GM13977 (cell line): ENCODE data around the gene SP3.
"Not testable (repeated sequence)": the region's sequence is repeated elsewhere in the genome, so short reads cannot be mapped to it uniquely, and the experiment has no call there.

ENCODE experiments used
- DNase-seq: peaks from one replicate; pipeline ENCODE4 v3.0.0; 2012; ENCODE audit warnings: low spot score
- CTCF ChIP-seq: IDR thresholded peaks from 2 replicates; pipeline ENCODE4 v1.5.1; 2012; ENCODE audit warnings: mild to moderate bottlenecking, control low read depth; ENCODE audit not compliant: insufficient read depth; ENCODE audit errors: extremely low read depth, missing control alignments
- in situ Hi-C: fragments of 300-500 bp; cut with MboI; formaldehyde crosslinking; loops from one replicate; pipeline ENCODE4 v1.12.0; 2022; ENCODE audit warnings: low sequenced_read_pairs, low pct_unique_long_range_greater_than_20kb, mixed read lengths, inconsistent platforms; ENCODE audit not compliant: unreplicated experiment

Gene SP3

GRCh38 chr2:173896755-173897154, 68.4 kb downstream of the SP3 start:
- no peak for TF ChIP-seq CTCF
- no peak for DNase-seq
- in situ Hi-C loops, result no loop called here

- TF ChIP-seq CTCF, result no peak
- in situ Hi-C loops, result no loop called here
- DNase-seq, result no peak
Measured at GRCh38 chr2:173892341-173892740, 72.8 kb downstream of the SP3 start.

- no peak for TF ChIP-seq CTCF
- in situ Hi-C loops, result no loop called here
- no peak for DNase-seq
Measured at GRCh38 chr2:173891315-173892037, 73.7 kb downstream of the SP3 start.

- DNase-seq, in situ Hi-C loops: not testable (repeated sequence)
Measured at GRCh38 chr2:173889464-173889863, 75.7 kb downstream of the SP3 start.

- in situ Hi-C loops, result no loop called here
- TF ChIP-seq CTCF, result no peak
- no peak for DNase-seq
Measured at GRCh38 chr2:173886613-173887012, 78.6 kb downstream of the SP3 start.

GRCh38 chr2:173884025-173884802, 81.0 kb downstream of the SP3 start:
- TF ChIP-seq CTCF, result peak; percentile 47
- in situ Hi-C loops, result no loop called here
- no peak for DNase-seq

GRCh38 chr2:173881886-173882285, 83.3 kb downstream of the SP3 start:
- DNase-seq, result no peak
- in situ Hi-C loops, result no loop called here
- no peak for TF ChIP-seq CTCF
